Gastrocnemius medialis (tissue), 4 donors: Measurements from ENCODE around the gene SPANXN2.

Experiments used
- CTCF ChIP-seq, 5 experiments: fragments of 450-650 bp in 3 of 5; fragments of 200-600 bp in 2 of 5; sonication (generic) in 2 of 5; IDR thresholded peaks in 4 of 5; conservative IDR thresholded peaks in 1 of 5; 1 replicate in 4 of 5; 2 replicates in 1 of 5; pipeline ENCODE4 v1.5.1; 2016 to 2019; ENCODE audit warnings: antibody characterized with exemption in 5 of 5, mild to moderate bottlenecking in 3 of 5, moderate library complexity in 3 of 5
- POLR2A ChIP-seq, 2 donors: fragments of 450-650 bp; IDR thresholded peaks; one replicate each; pipeline ENCODE4 v1.6.1; 2017; ENCODE audit warnings: antibody characterized with exemption in 2 of 2, mild to moderate bottlenecking in 2 of 2, moderate library complexity in 2 of 2

- TF ChIP-seq CTCF (IDR thresholded peaks at IDR 0.05 in 4 of 5, conservative IDR thresholded peaks at IDR 0.05 in 1 of 5) = no peak
- TF ChIP-seq POLR2A (IDR thresholded peaks at IDR 0.05) = no peak
Observed at GRCh38 chrX:143726296-143726695, 5.7 kb upstream of the SPANXN2 start.
